Muscle of arm (tissue), 12 donors: ENCODE data around the gene ARSD. TPM values are rescaled to one million over a fixed set of nuclear protein-coding genes. Genes with fewer than 3 reads are reported as not detected.

Experiments used
- DNase-seq: peaks from one replicate; pipeline ENCODE4 v3.0.0-alpha.2; 2013
- polyA plus RNA-seq, 12 donors: library from polyadenylated mRNA; unstranded; fragments of 120-200 nt; gene quantifications; one replicate each; pipeline ENCODE4 v1.2.1, GENCODE V29; 2013; ENCODE audit not compliant: insufficient read length in 12 of 12

The ARSD gene
- polyA plus RNA-seq, 12 donors, result 8.0 to 15.5 (median 9.3) TPM; not detected in 1

- DNase-seq, result no peak
These were observed 73.4 kb downstream of the ARSD start for GRCh38 chrX:2855761-2856160.

GRCh38 chrX:2854918-2855317 is 74.2 kb downstream of the ARSD start:
- no peak for DNase-seq

Other genes starting within 250 kb of the ARSD start
- gene CD99, start 238.0 kb downstream of the ARSD start, polyA plus RNA-seq, result 100 to 1,000 TPM in 11 of 12 donors, not detected in 1; 151 to 487 (median 265) TPM
- gene XG, start 177.3 kb downstream of the ARSD start, polyA plus RNA-seq, result 1 to 10 TPM in 8 of 12 donors, under 1 TPM in 2, not detected in 2; 0.20 to 4.6 (median 1.6) TPM
- 1 to 10 TPM in 11 of 12 donors, not detected in 1; 1.2 to 4.9 (median 3.6) TPM for gene GYG2, start 100.4 kb downstream of the ARSD start, polyA plus RNA-seq
- under 1 TPM in 1 of 12 donors, not detected in 11; 0.11 TPM for gene ARSH, start 77.2 kb upstream of the ARSD start, polyA plus RNA-seq
- gene ARSF, start 112.1 kb upstream of the ARSD start, polyA plus RNA-seq, result 1 to 10 TPM in 3 of 12 donors, under 1 TPM in 1, not detected in 8; 0.08 to 5.8 (median 1.4) TPM